Neural progenitor cell (in vitro differentiated cells): ENCODE measurements around the gene ODF2L. TPM values are rescaled to one million over a fixed set of nuclear protein-coding genes. Genes with fewer than 3 reads are reported as not detected.

ENCODE experiments used
- DNase-seq: peaks from one replicate; pipeline ENCODE4 v3.0.0-alpha.2; 2016; ENCODE audit warnings: low spot score
- H2AFZ ChIP-seq: fragments of 200-600 bp; sonication (generic); replicated peaks from 2 replicates; pipeline ENCODE4 v1.6.1; 2016; ENCODE audit warnings: antibody characterized with exemption
- H3F3A ChIP-seq: fragments of 200-600 bp; sonication (generic); 2 replicates; pipeline ENCODE4 v1.6.1; 2016; ENCODE audit warnings: antibody characterized with exemption, low read depth
- H3K27ac ChIP-seq: fragments of 200-600 bp; sonication (generic); 2 replicates; pipeline ENCODE4 v1.5.1; 2016; ENCODE audit warnings: mild to moderate bottlenecking
- H3K27me3 ChIP-seq: fragments of 200-600 bp; sonication (generic); 2 replicates; pipeline ENCODE4 v1.6.1; 2016; ENCODE audit warnings: mild to moderate bottlenecking, moderate library complexity
- H3K36me3 ChIP-seq: fragments of 200-600 bp; sonication (generic); 2 replicates; pipeline ENCODE4 v1.5.1; 2016
- H3K4me1 ChIP-seq: fragments of 200-600 bp; sonication (generic); 2 replicates; pipeline ENCODE4 v1.6.1; 2016; ENCODE audit warnings: mixed run types
- H3K4me2 ChIP-seq: fragments of 200-600 bp; sonication (generic); 2 replicates; pipeline ENCODE4 v1.6.1; 2016
- H3K4me3 ChIP-seq: fragments of 200-600 bp; sonication (generic); 2 replicates; pipeline ENCODE4 v1.5.1; 2016
- H3K79me2 ChIP-seq: fragments of 200-600 bp; sonication (generic); 2 replicates; pipeline ENCODE4 v1.6.1; 2016; ENCODE audit warnings: low read depth
- H3K9ac ChIP-seq: fragments of 200-600 bp; sonication (generic); 2 replicates; pipeline ENCODE4 v1.6.1; 2016
- H3K9me3 ChIP-seq: fragments of 200-600 bp; sonication (generic); 2 replicates; pipeline ENCODE4 v1.5.1; 2016; ENCODE audit warnings: low read depth
- H4K20me1 ChIP-seq: fragments of 200-600 bp; sonication (generic); 2 replicates; pipeline ENCODE4 v1.6.1; 2016; ENCODE audit warnings: low read depth
- H3K27ac Mint-ChIP-seq: 3 replicates; pipeline ENCODE4 v1.8.0; 2021; ENCODE audit warnings: mixed read lengths
- H3K27me3 Mint-ChIP-seq: 2 replicates; pipeline ENCODE4 v1.8.0; 2022; ENCODE audit warnings: low read depth, mild to moderate bottlenecking, inconsistent platforms, moderate library complexity, mixed read lengths; ENCODE audit not compliant: insufficient read depth
- H3K36me3 Mint-ChIP-seq: 3 replicates; pipeline ENCODE4 v1.8.0; 2021; ENCODE audit warnings: mixed read lengths
- H3K4me1 Mint-ChIP-seq: 3 replicates; pipeline ENCODE4 v1.8.0; 2021; ENCODE audit warnings: mixed read lengths
- H3K4me3 Mint-ChIP-seq: 3 replicates; pipeline ENCODE4 v1.8.0; 2021; ENCODE audit warnings: mild to moderate bottlenecking, moderate library complexity, mixed read lengths
- H3K9me3 Mint-ChIP-seq: 3 replicates; pipeline ENCODE4 v1.8.0; 2020; ENCODE audit warnings: mixed read lengths
- EZH2 ChIP-seq: fragments of 200-600 bp; sonication (generic); IDR thresholded peaks from 2 replicates; pipeline ENCODE4 v1.6.1; 2017; ENCODE audit warnings: antibody characterized with exemption, mild to moderate bottlenecking, moderate library complexity
- EZH2phosphoT487 ChIP-seq: fragments of 200-600 bp; sonication (generic); IDR thresholded peaks from 2 replicates; pipeline ENCODE4 v1.6.1; 2017; ENCODE audit warnings: antibody characterized with exemption
- total RNA-seq: library from RNA; depleted of rRNA; stranded (reverse); fragments of >200 nt; gene quantifications from 2 replicates; pipeline ENCODE4 v1.2.3, GENCODE V29; 2015; ENCODE audit warnings: low replicate concordance
- TF ChIP-seq, protein P1 (sequence below): fragments of 200-600 bp; sonication (generic); IDR thresholded peaks from 2 replicates; pipeline ENCODE4 v1.5.1; 2017; ENCODE audit warnings: antibody characterized with exemption, mild to moderate bottlenecking

The ODF2L gene
- total RNA-seq, 1 donor from 2014 or later: 62.6 TPM

DNA sequence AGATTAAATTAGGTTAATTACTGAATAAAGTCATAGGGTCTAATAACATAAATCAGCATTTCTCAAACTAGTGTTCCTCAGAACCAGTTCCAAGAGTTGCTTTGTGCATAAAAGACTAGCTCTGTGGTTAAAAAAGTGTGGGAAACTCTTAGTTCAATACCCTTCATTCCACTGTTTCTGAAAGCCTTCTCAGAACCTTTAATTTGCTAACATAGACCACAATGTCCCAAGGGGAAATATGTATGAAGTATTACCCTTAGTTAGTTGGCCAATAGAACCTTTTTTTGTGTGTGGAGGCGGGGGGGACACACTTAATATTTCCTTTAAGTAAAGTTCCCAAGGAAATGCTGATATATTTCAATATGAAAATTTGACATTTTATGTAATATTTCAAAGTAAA is 20.4 kb downstream of the ODF2L start:
- Histone ChIP-seq H3K9me3 (no peaks in the 10 kb centered on the region), H3K36me3 (peaks cover 9% of the 10 kb centered on the region), H3K79me2 (no peaks in the 10 kb centered on the region), H3K4me1 (no peaks in the 10 kb centered on the region), H3K27ac (no peak overlapping the region), H3K9ac (no peak overlapping the region), H3K27me3 (no peaks in the 10 kb centered on the region), H2AFZ (no peak overlapping the region), H3K4me3 (no peak overlapping the region), H3K4me2 (no peak overlapping the region), H4K20me1 (no peaks in the 10 kb centered on the region), H3F3A (no peaks in the 10 kb centered on the region)
- TF ChIP-seq, protein P1, sequence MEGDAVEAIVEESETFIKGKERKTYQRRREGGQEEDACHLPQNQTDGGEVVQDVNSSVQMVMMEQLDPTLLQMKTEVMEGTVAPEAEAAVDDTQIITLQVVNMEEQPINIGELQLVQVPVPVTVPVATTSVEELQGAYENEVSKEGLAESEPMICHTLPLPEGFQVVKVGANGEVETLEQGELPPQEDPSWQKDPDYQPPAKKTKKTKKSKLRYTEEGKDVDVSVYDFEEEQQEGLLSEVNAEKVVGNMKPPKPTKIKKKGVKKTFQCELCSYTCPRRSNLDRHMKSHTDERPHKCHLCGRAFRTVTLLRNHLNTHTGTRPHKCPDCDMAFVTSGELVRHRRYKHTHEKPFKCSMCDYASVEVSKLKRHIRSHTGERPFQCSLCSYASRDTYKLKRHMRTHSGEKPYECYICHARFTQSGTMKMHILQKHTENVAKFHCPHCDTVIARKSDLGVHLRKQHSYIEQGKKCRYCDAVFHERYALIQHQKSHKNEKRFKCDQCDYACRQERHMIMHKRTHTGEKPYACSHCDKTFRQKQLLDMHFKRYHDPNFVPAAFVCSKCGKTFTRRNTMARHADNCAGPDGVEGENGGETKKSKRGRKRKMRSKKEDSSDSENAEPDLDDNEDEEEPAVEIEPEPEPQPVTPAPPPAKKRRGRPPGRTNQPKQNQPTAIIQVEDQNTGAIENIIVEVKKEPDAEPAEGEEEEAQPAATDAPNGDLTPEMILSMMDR: no peak
- TF ChIP-seq EZH2 (no peak), EZH2phosphoT487 (no peak)
- H3K4me3 Mint-ChIP-seq: no peak overlapping the region
- no peaks in the 10 kb centered on the region for H3K4me1 Mint-ChIP-seq
- peaks cover 2% of the 10 kb centered on the region for H3K27me3 Mint-ChIP-seq
- DNase-seq: no peak
- H3K9me3 Mint-ChIP-seq: peaks cover 22% of the 10 kb centered on the region
- H3K36me3 Mint-ChIP-seq: peaks cover 31% of the 10 kb centered on the region
- no peak overlapping the region for H3K27ac Mint-ChIP-seq

DNA sequence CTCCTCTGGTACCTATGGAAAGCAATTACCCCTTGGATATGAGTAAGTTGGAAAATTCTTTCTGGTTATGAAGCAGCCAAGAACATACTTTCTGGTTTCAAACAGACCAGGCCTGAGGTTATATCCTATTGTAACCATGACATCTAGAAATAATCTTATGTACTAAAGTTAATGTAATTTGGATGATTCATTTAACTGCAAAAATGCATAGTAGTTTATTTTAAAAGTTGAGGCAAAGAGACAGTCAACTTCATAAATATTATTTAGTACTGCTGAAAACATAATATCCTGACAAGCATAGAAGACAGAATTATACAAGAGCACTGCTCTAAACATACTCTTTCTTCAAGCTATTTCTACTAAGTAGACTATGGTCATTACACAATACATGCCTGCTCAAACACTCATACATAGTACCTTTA is 25.5 kb downstream of the ODF2L start:
- no peak for DNase-seq
- Mint-ChIP-seq H3K4me1 (no peaks in the 10 kb centered on the region), H3K9me3 (no peaks in the 10 kb centered on the region), H3K36me3 (peaks cover 4% of the 10 kb centered on the region), H3K4me3 (no peak overlapping the region), H3K27me3 (no peaks in the 10 kb centered on the region), H3K27ac (no peak overlapping the region)
- H3K4me2 ChIP-seq: no peak overlapping the region
- H3K9me3 ChIP-seq: no peaks in the 10 kb centered on the region
- no peaks in the 10 kb centered on the region for H3K27me3 ChIP-seq
- no peaks in the 10 kb centered on the region for H3K79me2 ChIP-seq
- H3K36me3 ChIP-seq: peaks cover 9% of the 10 kb centered on the region
- H4K20me1 ChIP-seq: no peaks in the 10 kb centered on the region
- H3K4me1 ChIP-seq: no peaks in the 10 kb centered on the region
- H3K4me3 ChIP-seq: no peak overlapping the region
- H3K27ac ChIP-seq: no peak overlapping the region
- no peak overlapping the region for H3K9ac ChIP-seq
- TF ChIP-seq, protein P1: no peak
- TF ChIP-seq EZH2: no peak
- TF ChIP-seq EZH2phosphoT487: no peak
- H3F3A ChIP-seq: no peaks in the 10 kb centered on the region
- no peak overlapping the region for H2AFZ ChIP-seq

DNA sequence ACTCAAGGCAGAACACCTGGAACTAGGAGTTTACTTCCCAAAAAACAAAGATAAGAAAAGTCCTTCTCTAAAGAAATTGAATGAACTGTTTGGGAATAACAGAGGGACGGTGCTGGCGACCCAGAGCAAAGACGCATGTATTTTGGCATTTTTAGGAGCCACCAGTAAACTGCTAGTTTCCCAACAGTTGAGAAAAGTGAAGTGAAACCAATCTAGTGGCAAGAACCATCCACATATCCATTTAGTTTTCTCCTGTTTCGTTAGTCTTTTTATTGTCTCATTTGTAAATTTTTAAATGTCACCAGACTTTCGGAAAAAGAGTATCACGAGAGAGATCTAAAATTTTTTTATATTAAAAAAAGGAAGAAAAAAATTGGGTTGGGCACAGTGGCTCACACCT is 30.2 kb downstream of the ODF2L start:
- H3K27me3 Mint-ChIP-seq: no peaks in the 10 kb centered on the region
- no peaks in the 10 kb centered on the region for H3K9me3 Mint-ChIP-seq
- no peaks in the 10 kb centered on the region for H3K4me1 Mint-ChIP-seq
- H4K20me1 ChIP-seq: no peaks in the 10 kb centered on the region
- H3K4me3 Mint-ChIP-seq: no peak overlapping the region
- no peak overlapping the region for H3K4me3 ChIP-seq
- no peaks in the 10 kb centered on the region for H3K27me3 ChIP-seq
- no peak for DNase-seq
- TF ChIP-seq, protein P1: no peak
- TF ChIP-seq EZH2: no peak
- TF ChIP-seq EZH2phosphoT487: no peak
- no peak overlapping the region for H2AFZ ChIP-seq
- peaks cover 2% of the 10 kb centered on the region for H3K36me3 ChIP-seq
- no peak overlapping the region for H3K27ac Mint-ChIP-seq
- no peak overlapping the region for H3K9ac ChIP-seq
- no peaks in the 10 kb centered on the region for H3K79me2 ChIP-seq
- no peak overlapping the region for H3K4me2 ChIP-seq
- H3K36me3 Mint-ChIP-seq: peaks cover 2% of the 10 kb centered on the region
- no peaks in the 10 kb centered on the region for H3K4me1 ChIP-seq
- H3F3A ChIP-seq: no peaks in the 10 kb centered on the region
- no peaks in the 10 kb centered on the region for H3K9me3 ChIP-seq
- H3K27ac ChIP-seq: no peak overlapping the region
